Kasumi-1 (cell line): ENCODE results near the gene DDIAS.
"Not testable (repeated sequence)": the region's sequence is repeated elsewhere in the genome, so short reads cannot be mapped to it uniquely, and the experiment has no call there.

ENCODE experiments used
- DNase-seq, 2 experiments: peaks; one replicate each; lab custom pipeline; 2025; lab: John Stamatoyannopoulos, UW

Gene DDIAS

DNA sequence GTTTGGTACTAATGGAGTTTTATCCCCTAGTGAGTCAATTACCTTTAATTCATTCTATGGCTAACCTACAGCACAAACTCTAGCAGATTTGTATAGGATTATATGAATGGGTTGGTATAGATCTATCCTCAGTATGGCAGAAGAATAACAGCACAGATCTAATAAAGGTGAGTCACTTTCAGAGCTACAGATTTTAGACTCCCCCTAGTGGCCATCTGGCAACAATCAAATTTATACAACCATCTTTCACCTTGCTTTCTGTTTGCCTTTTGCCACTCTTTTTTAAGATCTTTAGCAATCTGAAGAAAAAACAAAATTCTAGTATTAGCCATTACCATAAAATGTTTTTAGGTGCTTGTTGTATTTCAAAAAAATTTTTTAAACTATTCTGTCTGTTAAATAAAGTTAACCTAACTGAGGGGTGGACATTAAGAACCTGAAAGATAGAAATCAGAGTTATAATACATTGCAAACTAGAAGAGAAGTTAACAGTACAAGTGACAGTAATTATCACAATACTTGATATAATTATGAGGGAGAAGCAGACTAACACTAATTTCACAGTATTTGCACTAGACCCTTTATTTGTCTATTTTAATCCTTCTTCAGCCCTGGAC lies 25.8 kb downstream of the DDIAS start:
- peak; percentile 65 to 66 for DNase-seq

DNA sequence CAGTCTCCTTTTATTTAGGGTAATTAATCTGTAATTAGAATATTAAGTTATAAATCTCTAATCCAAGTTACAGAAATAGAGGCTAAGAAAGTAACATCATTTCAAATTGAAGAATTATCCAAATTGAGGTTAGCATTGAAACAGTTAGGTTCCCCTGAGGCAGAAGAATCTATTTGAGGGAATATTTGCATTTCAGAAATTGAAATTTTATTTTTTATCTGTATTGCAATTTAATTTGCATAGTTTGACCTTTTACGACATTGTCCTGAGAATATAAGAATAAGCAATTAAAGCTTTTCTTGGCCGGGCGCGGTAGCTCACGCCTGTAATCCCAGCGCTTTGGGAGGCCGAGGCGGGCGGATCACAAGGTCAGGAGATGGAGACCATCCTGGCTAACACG lies 27.6 kb downstream of the DDIAS start:
- DNase-seq = no peak

DNA sequence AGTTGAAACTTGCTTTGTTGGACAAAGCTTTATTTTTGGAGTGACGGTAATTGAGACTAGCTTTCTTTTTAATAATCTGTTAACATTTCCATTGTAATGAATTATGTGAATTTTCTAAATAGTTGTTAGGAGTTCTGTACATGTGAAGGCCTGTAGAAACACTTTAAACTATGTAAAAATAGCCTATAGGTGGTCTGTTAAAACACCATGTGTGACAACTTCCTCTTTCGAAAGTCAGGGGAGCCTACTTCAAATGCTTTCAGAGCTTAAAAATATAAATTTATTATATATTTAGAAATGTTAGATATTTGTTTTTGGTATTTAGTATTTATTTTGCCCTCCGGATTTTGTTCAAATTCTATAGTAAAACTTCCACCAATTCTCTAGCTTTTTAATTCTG lies 28.7 kb downstream of the DDIAS start:
- DNase-seq = peak; percentile 5 to 7

DNA sequence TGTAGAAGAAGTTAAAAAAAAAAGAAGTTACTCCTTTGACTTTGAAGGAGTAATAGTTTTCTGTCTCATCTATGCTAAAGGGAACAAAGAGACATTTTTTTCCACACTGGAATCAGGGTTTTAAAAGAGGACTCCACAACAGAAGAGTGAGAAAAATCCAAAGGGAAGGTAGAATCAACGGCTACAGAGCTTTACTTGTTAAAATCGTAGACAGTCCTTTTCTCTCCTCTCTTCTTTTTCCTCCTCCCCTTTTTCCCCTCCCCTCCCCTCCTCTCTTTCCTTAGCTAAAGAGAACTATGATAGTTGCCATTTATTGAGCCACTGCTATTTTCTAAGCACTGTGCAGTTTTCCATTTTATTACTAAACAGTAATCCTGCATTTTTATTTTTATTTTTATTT lies 29.2 kb downstream of the DDIAS start:
- no peak for DNase-seq

DNA sequence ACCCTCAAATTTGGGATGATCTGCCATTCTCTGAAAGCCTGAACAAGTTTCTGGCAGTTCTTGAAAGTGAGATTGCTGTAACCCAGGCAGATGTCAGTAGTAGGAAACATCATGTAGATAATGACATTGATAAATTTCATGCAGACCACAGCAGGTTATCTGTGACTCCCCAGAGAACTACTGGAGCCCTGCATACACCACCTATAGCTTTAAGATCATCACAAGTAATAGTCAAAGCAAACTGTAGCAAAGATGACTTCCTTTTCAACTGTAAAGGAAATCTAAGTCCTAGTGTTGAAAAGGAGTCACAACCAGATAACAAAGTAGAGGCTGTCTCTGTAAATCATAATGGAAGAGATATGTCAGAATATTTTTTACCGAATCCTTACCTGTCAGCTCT lies 31.0 kb downstream of the DDIAS start:
- no peak for DNase-seq

DNA sequence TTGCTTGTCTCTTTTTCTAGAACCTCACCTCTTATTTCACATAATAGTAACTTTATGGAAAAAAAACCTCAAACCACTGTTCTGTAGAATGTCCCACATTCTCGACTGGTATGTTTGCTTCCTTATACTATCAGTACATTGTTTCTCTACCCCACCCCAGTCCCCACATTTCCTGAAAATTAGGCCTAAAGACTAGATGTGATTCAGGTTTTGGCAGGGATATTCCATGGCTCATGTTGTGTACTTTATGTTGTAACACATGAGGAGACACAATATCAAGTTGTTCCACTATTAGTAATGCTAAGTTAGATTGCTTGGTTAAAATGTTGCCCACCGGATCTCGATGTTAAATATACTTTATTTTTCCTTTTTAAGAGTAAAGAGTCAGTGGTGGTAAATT lies 34.7 kb downstream of the DDIAS start:
- DNase-seq = no peak

DNA sequence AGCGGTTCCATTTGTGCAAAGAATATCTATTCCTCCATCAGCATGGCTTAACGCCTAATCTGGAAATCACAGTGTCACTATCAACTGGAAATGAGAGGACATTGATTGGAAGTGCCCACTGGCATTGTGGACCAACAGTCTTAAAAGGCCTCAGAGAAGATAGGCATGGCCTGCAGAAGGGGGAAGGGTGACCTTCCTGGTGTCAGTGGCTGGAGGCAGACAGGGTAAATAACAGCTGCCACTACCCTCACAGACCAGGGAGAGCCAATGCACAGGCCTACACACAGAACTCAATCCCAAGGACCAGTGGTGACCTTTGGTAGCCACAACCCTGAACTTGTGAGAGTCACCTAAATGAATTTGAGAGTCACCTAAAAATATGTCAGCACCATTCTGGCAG lies 36.0 kb downstream of the DDIAS start:
- DNase-seq = no peak

DNA sequence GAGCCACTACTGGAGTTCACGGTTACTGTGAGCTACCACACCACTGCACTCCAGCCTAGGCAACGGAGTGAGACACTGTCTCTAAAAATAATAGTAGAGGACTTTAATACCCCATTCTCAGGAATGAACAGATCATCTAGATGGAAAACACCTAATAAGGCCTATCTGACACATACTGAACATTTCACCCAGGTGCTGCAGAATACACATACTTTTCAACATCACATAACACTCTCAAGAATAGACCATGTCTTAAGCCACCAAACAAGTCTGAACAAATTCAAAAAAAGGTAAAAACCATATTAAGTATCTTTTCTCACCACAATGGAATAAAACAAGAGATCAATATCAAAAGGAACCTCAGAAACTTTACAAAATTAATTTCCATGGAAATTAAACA lies 37.9 kb downstream of the DDIAS start:
- DNase-seq = no peak

DNA sequence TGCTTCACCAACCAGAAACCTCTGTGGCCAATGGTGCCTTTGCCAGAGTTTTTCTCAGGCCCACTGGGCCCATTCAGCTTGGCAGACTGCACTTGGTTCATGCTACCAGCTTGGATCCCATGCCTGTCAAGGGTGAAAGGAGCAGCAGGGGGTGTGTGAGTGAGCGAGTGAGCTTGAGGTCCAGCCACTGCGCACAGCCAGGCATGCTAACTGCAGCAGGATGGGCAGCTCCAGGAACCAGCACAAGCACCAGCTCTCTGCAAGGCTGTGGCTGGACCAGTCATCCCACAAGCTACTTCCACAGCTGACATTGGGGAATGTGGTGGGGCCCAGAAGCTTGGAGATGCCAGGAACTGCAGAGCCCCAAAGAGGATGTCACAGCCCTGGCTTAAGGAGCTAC lies 40.8 kb downstream of the DDIAS start:
- DNase-seq = no peak

DNA sequence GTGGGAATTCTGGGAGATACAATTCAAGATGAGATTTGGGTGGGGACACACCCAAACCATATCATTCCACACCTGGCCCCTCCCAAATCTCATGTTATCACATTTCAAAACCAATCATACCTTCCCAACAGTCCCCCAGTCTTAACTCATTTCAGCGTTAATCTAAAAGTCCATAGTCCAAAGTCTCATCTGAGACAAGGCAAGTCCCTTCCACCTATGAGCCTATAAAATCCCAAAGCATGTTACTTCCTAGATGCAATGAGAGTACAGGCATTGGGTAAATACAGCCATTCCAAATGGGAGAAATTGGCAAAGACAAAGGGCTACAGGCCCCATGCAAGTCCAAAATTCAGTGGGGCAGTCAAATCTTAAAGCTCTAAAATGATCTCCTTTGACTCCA lies 41.9 kb downstream of the DDIAS start:
- not testable (repeated sequence) for DNase-seq

DNA sequence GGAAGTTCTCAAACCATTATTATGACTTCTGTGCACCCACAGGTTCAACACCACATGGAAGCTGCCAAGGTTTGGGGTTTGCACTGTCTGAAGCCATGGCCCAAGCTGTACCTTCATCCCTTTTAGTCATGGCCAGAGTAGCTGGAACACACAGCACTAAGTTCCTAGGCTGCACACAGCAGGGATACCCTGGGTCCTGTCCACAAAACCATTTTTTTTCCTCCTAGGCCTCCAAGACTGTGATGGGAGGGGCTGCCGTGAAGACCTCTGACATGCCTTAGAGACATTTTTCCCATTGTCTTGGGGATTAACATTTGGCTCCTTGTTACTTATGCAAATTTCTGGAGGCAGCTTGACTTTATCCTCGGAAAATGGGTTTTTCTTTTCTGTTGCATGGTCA lies 42.7 kb downstream of the DDIAS start:
- no peak for DNase-seq

DNA sequence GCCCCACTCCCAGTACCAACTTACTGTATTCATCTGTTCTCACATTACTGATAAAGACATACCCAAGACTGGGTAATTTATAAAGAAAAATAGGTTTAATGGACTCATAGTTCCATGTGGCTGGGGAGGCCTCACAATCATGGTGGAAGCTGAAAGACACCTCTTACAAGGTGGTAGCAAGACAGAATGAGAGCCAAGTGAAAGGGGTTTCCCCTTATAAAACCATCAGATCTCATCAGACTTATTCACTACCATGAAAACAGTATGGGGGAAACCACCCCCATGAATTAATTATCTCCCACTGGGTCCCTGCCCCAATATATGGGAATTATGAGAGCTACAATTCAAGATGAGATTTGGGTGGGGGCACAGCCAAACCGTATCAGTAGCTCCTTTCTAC lies 43.5 kb downstream of the DDIAS start:
- DNase-seq = not testable (repeated sequence)

DNA sequence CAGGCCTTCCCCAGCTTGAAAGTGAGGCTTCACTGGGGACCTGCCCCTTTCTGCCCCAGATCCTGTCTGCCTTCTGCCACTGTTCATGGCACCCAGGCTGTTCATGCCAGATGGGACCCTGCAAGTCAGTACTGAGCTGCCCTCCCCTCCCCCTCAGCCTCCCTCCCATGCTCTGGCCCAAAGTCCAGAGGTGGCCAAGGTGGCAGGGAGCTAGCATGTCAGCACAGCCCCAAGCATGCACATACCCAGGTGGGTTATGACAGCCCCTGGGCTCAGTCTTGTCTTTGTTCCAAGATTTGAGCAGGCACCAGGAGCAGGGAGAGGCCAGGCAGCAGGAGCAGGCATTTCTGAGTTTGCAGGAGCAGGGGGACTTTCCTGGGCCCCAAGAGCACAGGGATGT lies 44.1 kb downstream of the DDIAS start:
- DNase-seq = no peak

DNA sequence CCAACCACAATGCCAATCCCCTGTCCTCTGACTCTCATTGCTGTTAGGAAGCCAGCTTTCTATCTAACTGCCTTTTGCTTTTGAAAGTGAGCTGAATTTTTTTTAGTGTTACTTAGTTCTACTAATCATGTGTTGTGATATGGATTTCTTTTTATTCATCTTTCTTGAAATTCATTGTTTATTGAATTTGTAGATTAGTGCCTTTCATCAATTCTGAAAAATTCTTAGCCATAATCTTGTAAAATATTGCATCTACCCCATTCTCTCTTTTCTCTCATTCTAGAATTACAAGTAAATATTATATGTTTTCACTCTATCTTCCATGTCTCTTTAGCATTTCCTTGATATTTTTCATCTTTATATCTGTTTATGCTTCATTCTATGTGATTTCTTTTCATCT lies 47.8 kb downstream of the DDIAS start:
- no peak for DNase-seq

DNA sequence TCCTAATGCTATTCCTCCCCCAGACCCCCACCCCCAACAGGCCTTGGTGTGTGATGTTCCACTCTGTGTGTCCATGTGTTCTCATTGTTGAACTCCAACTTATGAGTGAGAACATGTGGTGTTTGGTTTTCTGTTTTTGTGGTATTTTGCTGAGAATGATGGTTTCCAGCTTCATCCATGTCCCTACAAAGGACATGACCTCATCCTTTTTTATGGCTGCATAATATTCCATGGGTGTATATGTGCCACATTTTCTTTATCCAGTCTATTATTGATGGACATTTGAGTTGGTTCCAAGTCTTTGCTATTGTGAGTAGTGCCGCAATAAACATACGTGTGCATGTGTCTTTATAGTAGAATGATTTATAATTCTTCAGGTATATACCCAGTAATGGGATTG lies 49.0 kb downstream of the DDIAS start:
- not testable (repeated sequence) for DNase-seq

DNA sequence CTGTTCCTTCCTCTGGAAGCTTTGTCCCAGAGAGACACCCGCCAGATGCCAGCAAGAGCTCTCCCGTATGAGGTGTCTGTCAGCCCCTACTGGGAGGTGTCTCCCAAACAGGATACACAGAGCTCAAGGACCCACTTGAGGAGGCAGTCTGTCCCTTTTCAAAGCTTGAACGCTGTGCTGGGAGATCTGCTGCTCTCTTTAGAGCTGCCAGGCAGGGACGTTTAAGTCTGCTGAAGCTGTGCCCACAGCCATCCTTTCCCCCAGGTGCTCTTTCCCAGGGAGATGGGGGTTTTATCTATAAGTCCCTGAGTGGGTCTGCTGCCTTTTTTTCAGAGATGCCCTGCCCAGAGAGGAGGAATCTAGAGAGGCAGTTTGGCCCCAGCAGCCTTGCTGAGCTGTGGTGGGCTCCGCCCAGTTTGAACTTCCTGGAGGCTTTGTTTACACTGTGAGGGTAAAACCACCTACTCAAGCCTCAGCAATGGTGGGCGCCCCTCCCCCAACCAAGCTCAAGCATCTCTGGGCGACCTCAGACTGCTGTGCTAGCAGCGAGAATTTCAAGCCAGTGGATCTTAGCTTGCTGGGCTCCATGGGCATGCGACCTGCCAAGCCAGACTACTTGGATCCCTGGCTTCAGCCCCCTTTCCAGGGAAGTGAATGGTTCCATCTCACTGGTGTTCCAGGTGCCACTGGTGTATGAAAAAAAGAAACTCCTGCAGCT lies 54.4 kb downstream of the DDIAS start:
- not testable (repeated sequence) for DNase-seq

DNA sequence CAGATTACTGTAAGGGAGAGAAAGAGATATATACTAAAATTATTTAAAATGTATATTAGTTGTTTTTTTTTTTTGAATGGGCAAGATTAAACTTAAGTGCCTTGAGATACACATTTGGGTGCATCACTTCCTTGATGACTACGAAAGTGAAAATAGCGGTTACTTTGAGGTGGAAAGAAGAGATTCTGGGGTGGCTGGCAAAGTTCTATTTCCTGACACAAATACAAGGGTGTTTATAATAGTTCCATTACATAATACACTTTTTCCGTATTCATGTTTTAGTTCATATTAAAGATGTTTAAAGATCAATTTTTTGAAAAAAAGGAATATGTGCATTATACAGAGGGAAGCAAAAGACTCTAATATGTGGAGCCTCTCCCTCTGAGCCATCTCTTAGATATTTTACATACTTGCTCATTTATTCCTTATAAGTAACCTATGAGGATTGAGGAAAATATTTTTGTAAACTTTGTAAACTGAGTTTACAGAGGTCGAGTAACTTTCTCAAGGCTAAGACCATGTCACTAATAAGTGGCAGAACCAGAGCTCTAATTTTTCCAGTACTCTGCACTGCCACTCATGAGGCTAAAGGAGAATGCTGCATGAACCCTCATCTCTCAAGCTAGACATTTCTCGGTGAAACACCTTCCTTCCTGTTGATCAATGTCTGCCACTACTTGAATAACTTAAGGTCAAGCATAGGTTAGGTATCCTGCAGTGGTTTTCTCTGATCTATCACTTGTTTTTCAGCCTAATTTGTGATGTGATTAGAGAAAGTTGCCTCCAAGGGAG lies 58.6 kb downstream of the DDIAS start:
- DNase-seq = no peak

DNA sequence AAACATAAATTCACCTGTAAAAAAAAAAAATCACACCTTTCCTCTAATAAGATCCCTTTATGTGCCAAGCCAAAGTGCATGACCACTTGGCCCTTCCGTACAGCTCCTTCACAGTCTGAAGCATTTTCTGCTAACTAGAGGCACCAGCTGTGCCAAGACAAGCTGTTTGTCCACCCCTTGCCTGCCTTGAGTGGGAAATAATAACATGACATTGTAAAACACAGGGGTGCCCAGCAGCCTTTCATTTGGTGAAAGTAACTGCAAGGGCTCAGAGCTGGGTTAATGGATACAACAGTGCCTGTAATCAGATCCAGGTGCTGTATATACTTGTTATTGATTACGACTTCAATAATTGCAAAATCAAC lies 59.2 kb downstream of the DDIAS start:
- no peak for DNase-seq

DNA sequence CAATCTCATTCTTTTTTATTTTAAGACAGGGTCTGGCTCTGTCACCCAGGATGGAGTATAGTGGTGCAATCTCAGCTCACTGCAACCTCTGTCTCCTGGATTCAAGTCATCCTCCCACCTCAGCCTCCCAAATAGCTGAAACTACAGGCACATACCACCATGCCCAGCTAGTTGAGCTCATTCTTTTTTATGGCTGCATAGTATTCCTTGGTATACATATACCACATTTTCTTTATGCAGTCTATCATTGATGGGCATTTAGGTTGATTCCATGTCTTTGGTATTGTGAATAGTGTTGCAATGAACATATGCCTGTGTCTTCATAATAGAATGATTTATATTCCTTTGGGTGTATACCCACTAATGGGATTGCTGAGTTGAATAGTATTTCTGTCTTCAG lies 60.5 kb downstream of the DDIAS start:
- not testable (repeated sequence) for DNase-seq

DNA sequence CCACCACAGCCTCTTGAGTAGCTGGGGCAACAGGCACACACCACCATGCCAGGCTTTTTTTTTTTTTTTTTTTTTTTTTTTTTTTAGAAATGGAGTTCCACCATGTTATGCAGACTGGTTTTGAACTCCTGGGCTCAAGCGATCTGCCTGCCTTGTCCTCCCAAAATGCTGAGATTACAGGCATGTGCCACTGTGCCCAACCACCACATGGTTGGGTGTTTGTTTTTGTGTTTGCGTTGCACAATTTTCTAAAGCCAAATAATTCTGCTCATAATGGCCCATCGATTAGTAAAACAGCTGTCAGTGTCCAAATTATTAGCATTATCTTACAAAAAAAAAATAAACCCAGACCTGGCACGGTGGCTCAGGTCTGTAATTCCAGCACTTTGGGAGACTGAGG lies 65.8 kb downstream of the DDIAS start:
- DNase-seq = no peak

DNA sequence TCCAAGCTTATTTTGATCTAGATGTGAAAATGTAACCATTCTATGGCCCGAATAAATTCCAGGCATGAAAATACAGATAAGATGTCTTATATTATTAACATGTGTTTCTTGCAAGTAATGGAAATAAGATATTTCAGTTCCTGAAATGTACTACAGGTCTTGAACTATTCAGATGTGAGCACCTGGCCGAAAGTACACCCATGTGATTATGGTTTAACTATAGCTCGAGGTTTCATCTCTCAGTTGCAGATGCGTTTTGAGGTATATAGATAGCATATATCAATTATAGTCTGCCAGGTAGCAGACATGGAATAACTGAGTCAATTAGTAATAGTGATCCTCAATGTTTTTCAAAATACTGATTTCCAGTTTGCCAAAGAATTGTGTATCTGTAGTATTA lies 68.3 kb downstream of the DDIAS start:
- no peak for DNase-seq

DNA sequence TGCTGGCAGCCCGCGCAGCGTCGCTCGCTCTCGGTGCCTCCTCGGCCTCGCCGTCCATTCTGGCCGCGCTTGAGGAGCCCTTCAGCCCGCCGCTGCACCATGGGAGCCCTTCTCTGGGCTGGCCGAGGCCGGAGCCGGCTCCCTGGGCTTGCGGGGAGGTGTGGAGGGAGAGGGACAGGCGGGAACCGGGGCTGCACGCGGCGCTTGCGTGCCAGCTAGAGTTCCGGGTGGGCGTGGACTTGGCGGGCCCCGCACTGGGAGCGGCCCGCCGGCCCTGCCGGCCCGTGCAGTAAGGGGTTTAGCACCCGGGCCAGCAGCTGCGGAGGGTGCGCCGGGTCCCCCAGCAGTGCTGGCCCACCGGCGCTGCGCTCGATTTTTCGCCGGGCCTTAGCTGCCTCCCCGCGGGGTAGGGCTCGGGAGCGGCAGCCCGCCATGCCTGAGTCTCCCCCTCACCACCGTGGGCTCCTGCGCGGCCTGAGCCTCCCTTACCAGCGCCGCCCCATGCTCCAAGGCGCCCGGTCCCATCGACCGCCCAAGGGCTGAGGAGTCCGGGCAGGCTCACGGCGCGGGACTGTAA lies 69.1 kb downstream of the DDIAS start:
- not testable (repeated sequence) for DNase-seq

DNA sequence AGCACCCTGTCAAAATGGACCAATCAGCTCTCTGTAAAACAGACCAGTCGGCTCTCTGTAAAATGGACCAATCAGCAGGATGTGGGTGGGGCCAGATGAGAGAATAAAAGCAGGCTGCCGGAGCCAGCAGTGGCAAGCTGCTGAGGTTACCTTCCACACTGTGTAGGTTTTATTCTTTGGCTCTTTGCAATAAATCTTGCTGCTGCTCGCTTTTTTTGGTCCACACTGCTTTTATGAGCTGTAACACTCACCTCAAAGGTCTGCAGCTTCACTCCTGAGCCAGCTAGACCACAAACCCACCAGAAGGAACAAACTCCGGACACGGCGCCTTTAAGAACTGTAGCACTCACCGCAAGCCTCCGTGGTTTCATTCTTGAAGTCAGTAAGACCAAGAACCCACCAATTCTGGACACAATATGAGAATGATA lies 70.0 kb downstream of the DDIAS start:
- not testable (repeated sequence) for DNase-seq
